SJSA1 (cell line): ENCODE measurements around the gene RUFY3. TPM values are rescaled to one million over a fixed set of nuclear protein-coding genes. Genes with fewer than 3 reads are reported as not detected.
"Not testable (repeated sequence)": the region's sequence is repeated elsewhere in the genome, so short reads cannot be mapped to it uniquely, and the experiment has no call there.

Experiments
- DNase-seq, 2 experiments: peaks; one replicate each; pipeline ENCODE4 v3.0.0-alpha.2; 2015 to 2020; ENCODE audit warnings: low spot score in 2 of 2, low read depth in 1 of 2
- H3K27ac ChIP-seq: fragments of 250-450 bp; sonication (Bioruptor Pico); 2 replicates; pipeline ENCODE4 v1.5.1; 2020; ENCODE audit warnings: mild to moderate bottlenecking, moderate library complexity
- H3K27me3 ChIP-seq: fragments of 250-450 bp; sonication (Bioruptor Pico); replicated peaks from 2 replicates; pipeline ENCODE4 v1.5.1; 2020; ENCODE audit warnings: mild to moderate bottlenecking, moderate library complexity
- H3K36me3 ChIP-seq: fragments of 250-450 bp; sonication (Bioruptor Pico); 2 replicates; pipeline ENCODE4 v1.5.1; 2020; ENCODE audit warnings: mild to moderate bottlenecking
- H3K4me1 ChIP-seq: fragments of 250-450 bp; sonication (Bioruptor Pico); replicated peaks from 2 replicates; pipeline ENCODE4 v1.6.1; 2021; ENCODE audit warnings: mild to moderate bottlenecking
- H3K4me3 ChIP-seq: fragments of 250-450 bp; sonication (Bioruptor Pico); 2 replicates; pipeline ENCODE4 v1.5.1; 2020; ENCODE audit warnings: mild to moderate bottlenecking
- H3K9me3 ChIP-seq: fragments of 250-450 bp; sonication (Bioruptor Pico); replicated peaks from 2 replicates; pipeline ENCODE4 v1.5.1; 2020; ENCODE audit warnings: mild to moderate bottlenecking
- total RNA-seq: library from RNA; depleted of rRNA; stranded (reverse); fragments of >200 nt; shearing (Covaris generic); gene quantifications from 2 replicates; pipeline ENCODE4 v1.2.3, GENCODE V29; 2014

The RUFY3 gene
- total RNA-seq, 1 experiment from 2014 or later, result 21.1 TPM

DNA sequence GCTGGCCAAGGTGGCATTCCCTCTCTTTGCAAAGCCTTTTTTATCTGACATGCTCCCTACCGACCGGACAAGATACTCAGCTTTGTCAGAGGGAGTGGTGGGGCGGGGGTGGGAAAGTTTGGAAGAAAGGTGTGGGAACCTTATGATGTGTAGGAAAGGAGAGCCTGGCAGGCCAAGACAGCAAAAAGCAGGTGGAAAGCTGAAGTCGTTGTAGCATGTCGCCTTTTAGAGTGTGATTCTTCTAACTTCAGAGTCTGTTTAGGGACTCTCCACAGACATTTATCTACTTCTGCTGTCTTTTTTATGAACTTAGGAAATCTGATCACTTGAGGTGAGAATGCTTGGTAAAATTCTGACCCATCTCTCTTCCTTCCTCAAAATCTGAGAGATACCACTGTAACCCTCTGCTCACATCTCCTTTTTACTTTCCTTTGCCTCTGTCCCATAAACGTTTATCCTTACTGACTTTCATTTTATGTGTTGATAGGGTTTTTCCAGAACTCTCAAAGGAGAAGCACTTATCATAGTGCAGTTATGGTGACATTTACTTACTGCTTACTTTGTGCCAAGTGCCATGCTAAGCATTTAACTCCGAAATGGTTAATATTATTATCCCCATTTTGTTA is 8.2 kb upstream of the RUFY3 start:
- Histone ChIP-seq H3K36me3 (no peaks in the 10 kb centered on the region), H3K4me3 (no peak overlapping the region), H3K27ac (no peak overlapping the region), H3K4me1 (no peaks in the 10 kb centered on the region), H3K27me3 (no peaks in the 10 kb centered on the region), H3K9me3 (no peaks in the 10 kb centered on the region)
- DNase-seq, result no peak

DNA sequence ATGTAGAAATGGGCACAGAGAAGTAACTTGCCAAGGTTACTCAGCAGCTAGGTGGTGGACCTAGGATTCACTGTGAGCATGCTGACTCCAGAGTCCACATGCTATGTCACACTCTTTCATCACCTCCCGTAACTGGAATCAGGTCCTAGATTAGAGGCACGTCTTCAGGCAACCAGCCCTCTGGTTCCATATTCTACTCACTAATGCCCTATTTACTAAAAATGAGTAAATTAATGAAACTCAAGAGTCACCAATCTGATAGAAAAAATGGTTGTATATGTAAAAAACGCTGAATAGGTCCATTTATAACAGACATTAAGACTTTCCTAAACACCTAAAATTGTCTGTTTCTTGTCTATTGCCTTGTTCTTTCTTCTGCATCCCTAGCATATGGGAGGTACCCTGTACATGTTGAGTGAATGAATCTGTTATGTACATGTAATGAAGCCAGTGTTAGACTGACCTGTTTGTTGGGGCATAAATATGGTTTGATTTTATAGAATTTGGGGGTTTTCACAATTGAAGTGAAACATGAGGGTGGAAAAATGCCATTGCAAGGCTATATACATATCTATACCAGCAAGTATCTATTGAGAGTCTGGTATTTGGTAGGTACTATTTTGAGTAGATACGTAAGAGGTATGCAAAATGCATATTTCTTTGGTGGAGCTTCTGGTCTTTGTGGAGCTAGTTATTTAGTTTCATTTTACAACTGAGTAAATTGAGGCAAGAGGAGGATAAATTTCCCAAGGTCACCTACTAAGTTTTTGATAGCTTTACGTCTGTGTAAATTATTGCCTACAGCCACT is 7.5 kb upstream of the RUFY3 start:
- Histone ChIP-seq H3K4me1 (no peaks in the 10 kb centered on the region), H3K27me3 (no peaks in the 10 kb centered on the region), H3K4me3 (no peak overlapping the region), H3K27ac (no peak overlapping the region), H3K9me3 (no peaks in the 10 kb centered on the region), H3K36me3 (no peaks in the 10 kb centered on the region)
- DNase-seq, result no peak

DNA sequence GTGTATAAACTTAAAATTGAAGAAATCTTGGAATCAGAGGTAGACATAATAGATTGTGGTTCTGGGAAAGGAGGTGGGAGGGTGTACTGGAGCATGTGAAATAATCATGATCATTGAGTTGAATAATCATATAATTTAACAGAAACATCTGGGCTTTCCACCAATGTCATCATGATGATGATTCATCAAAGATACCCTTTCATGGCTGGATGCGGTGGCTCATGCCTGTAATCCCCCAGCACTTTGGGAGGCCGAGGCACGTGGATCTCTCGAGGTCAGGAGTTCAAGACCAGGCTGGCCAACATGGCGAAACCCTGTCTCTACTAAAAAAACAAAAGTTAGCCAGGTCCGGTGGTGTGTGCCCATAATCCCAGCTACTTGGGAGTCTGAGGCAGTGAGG is 6.7 kb upstream of the RUFY3 start:
- Histone ChIP-seq H3K9me3 (no peaks in the 10 kb centered on the region), H3K27ac (no peak overlapping the region), H3K27me3 (no peaks in the 10 kb centered on the region), H3K36me3 (no peaks in the 10 kb centered on the region), H3K4me1 (no peaks in the 10 kb centered on the region), H3K4me3 (no peak overlapping the region)
- DNase-seq, result no peak

DNA sequence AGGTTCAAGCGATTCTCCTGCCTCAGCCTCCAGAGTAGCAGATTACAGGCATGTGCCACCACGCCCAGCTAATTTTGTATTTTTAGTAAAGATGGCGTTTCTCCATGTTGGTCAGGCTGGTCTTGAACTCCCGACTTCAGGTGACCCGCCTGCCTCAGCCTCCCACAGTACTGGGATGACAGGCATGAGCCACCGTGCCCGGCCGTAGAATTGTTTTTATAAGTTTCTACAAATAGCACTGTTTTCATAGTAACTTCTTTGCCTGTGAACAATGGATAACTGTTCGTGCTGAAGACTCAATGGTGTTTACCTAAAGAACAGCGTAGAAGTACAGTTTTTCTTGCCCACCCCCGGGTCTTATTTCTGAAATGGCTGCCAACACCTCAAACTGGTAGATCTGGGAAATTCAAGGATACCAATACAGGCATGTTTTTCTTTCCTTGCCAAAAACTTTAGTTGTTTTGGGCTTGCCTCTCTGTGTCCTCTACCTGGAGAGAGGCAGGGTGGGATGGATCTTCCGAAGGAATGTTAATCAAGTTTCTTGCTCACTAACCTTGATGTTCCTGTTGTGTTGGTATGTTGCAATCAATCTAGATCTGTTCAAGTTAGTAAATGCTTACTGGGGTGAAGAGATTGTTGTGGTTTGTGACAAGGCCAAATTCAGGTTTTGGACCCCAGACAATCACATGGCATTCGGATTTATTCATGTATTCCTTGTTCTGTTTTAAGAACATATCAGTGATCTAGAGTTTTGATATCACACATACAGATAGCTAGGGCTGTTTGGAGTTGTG is 2.8 kb upstream of the RUFY3 start:
- Histone ChIP-seq H3K4me3 (no peak overlapping the region), H3K36me3 (no peaks in the 10 kb centered on the region), H3K4me1 (peaks cover 11% of the 10 kb centered on the region), H3K9me3 (no peaks in the 10 kb centered on the region), H3K27me3 (no peaks in the 10 kb centered on the region), H3K27ac (no peak overlapping the region)
- no peak for DNase-seq

DNA sequence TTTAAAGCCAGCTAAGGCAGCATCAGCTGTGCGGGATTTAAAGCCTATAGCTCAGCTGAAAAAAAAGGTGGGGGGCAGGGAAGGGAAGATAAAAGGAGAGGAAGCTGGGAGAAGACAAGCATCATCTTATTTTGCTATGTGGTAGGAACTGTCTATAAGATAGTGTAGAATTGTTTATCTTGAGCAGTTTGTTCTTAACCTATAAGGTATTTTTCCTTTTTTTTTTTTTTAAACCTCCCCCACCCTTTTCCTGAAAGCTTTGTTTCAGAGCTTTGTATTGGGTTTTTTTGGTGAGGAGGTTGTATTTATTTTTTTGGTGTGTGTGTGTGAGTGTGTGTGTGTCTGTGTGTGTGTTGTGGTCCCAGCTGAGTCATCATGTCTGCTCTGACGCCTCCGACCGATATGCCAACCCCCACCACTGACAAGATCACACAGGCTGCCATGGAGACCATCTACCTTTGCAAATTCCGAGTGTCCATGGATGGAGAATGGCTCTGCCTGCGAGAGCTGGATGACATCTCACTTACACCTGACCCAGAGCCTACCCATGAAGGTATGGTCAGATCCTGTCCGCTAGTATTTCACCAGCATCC is 531 bp downstream of the RUFY3 start:
- no peaks in the 10 kb centered on the region for H3K36me3 ChIP-seq
- no peaks in the 10 kb centered on the region for H3K27me3 ChIP-seq
- H3K27ac ChIP-seq, result no peak overlapping the region
- H3K4me3 ChIP-seq, result no peak overlapping the region
- H3K4me1 ChIP-seq, result peaks cover 11% of the 10 kb centered on the region
- no peaks in the 10 kb centered on the region for H3K9me3 ChIP-seq
- DNase-seq, result peak in 1 of 2 experiments; percentile 15

DNA sequence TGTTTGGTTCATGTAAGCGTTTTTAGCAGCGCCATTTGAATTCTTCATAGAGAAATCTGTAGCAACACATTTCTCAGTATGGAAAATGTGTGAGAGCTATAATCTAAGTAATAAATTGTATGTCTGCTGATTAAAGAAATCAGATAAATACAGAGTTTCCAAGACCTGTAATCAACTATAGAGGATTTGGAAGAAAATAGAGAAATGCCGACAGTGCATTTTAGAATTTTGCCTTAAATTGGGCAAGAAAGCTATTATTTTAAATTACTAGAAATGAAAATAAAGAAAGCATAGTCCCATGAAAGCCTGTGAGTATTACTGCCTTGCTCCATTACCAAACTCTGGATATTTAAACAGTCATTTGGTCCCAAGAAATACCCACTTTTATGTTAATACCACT is 2.7 kb downstream of the RUFY3 start:
- no peaks in the 10 kb centered on the region for H3K36me3 ChIP-seq
- no peak overlapping the region for H3K4me3 ChIP-seq
- no peaks in the 10 kb centered on the region for H3K27me3 ChIP-seq
- H3K4me1 ChIP-seq, result peaks cover 11% of the 10 kb centered on the region
- H3K27ac ChIP-seq, result no peak overlapping the region
- no peaks in the 10 kb centered on the region for H3K9me3 ChIP-seq
- no peak for DNase-seq

DNA sequence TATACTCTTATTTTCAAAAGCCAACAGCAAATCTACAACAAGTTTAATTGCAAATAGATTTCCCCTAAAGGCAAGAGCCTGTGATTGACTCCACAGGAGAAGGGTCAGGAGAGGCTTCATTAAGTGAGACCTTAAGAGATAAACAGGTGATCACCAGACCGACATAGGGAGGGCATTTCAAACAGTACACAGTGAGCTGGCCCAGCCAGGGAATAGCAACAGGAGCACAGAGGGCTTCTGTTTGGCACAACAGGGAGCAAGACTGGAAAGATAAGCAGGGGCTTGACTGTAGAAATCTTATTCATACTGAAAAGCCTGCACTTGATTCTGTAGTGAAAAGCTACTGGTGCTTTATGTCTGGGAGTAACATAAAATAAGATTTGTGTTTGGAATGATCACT is 3.9 kb downstream of the RUFY3 start:
- H3K36me3 ChIP-seq, result no peaks in the 10 kb centered on the region
- H3K4me3 ChIP-seq, result no peak overlapping the region
- no peaks in the 10 kb centered on the region for H3K27me3 ChIP-seq
- peaks cover 11% of the 10 kb centered on the region for H3K4me1 ChIP-seq
- no peak overlapping the region for H3K27ac ChIP-seq
- DNase-seq, result no peak
- H3K9me3 ChIP-seq, result no peaks in the 10 kb centered on the region

DNA sequence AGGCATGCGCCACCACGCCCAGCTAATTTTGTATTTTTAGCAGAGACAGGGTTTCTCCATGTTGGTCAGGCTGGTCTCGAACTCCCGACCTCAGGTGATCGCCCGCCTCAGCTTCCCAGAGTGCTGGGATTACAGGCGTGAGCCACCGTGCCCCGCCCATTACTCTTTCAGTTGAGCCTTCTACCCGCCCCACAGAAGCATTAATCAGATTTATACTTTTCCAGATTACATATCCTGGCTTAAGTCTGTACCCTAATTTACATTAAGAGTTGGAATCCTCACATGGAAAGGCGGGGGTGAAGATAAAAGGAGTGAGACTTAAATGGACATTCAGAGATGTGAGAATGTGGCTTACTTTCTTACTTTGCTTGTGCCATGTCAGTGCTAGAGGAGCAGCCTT is 4.8 kb downstream of the RUFY3 start:
- H3K36me3 ChIP-seq, DNase-seq, H3K9me3 ChIP-seq, H3K27ac ChIP-seq, H3K27me3 ChIP-seq, H3K4me3 ChIP-seq: not testable (repeated sequence)
- peaks cover 11% of the 10 kb centered on the region for H3K4me1 ChIP-seq

DNA sequence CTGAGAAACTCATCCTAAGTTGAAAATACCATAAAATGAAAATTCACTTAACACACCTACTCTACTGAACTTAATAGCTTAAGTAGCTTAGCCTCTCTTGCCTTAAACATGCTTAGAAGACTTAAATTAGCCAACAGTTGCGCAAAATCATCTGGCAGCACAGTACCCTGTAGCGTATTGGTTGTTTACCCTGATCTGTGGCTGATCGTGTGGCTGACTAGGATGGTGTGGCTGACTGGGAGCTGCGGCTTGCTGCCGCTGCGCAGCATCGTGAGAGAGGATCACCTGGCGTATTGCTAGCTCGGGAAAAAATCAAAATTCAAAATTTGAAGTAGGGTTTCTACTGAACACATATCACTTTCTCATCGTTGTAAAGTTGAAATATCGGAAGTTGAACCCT is 6.3 kb downstream of the RUFY3 start:
- no peak for DNase-seq
- no peaks in the 10 kb centered on the region for H3K4me1 ChIP-seq
- H3K36me3 ChIP-seq, result no peaks in the 10 kb centered on the region
- H3K4me3 ChIP-seq, result no peak overlapping the region
- no peaks in the 10 kb centered on the region for H3K27me3 ChIP-seq
- no peak overlapping the region for H3K27ac ChIP-seq
- H3K9me3 ChIP-seq, result no peaks in the 10 kb centered on the region

DNA sequence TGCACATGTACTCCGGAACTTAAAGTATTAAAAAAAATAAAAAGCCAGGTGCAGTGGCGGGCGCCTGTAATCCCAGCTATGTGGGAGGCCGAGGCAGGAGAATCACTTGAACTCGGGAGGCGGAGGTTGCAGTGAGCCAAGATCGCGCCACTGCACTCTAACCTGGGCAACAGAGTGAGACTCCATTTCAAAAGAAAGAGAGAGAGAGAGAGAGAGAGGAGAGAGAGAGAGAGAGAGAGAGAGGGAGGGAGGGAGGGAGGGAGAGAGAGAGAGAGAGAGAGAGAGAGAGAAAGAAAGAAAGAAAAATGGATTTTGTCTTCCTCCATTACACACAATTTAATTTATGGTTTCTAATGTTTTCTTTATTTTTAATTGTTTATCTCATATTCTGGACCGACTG is 11.1 kb downstream of the RUFY3 start:
- DNase-seq, H3K9me3 ChIP-seq, H3K27ac ChIP-seq, H3K36me3 ChIP-seq, H3K4me3 ChIP-seq, H3K27me3 ChIP-seq: not testable (repeated sequence)
- peaks cover 22% of the 10 kb centered on the region for H3K4me1 ChIP-seq

DNA sequence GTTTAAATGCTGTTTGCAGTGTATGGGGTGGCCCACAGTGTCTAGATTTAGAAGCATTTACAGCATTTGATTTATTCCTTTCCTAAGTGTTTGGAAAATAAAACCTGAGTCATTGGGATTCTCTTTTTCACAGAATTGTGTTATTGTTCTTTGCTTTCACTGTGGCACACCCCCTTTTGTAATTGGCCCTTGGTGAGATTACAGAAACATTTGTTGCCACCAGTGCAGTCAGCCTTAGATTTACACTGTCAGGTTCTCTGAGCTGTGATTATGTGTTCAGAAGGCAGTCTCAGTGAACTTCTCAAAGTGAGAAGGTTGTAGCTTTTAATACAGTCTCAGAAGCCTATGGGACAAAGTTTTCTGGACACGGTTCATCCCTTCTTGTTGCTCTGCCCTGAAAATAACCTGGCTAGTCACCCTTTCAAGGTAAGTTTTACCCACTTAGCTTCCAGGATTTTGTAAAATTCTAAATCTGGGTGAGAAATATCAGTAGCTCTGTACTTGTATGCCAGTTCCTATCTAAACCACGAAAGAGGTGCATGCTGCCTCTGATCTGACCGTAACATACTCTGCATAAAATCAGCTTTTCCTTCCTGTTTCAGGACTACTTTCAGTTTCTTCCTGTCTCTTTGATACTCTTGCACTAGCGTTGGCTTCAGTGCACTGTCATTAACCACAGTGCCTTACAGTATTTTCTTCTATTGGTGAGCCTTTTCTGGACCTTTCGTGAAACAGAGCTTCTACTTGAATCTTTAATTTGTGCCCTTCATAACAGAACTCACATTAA is 12.6 kb downstream of the RUFY3 start:
- DNase-seq, result peak in 1 of 2 experiments; percentile 60
- Histone ChIP-seq H3K27ac (peak overlapping the region; percentile 49), H3K4me3 (peak overlapping the region; percentile 26), H3K9me3 (no peaks in the 10 kb centered on the region), H3K36me3 (no peaks in the 10 kb centered on the region), H3K4me1 (peaks cover 22% of the 10 kb centered on the region), H3K27me3 (no peaks in the 10 kb centered on the region)

DNA sequence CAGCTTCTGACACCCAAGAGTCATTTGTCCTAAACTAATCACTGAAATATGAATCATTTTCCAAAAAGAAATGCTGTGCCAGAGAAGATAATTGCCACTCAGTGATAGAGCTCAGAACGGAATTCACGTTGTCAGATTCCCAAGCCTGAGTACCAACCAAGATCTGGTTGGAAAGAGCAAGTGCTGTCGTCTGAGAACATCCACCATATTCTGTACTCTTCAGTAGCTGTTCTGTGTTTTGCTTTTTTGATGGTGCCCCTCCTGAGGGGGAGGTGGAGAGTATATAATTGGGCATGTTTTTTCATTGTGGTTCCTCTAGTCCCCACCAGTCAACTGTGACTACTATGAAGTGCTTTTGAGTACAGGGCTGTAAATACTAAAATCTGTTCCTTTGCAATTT is 13.2 kb downstream of the RUFY3 start:
- H3K27ac ChIP-seq, result peak overlapping the region; percentile 49
- H3K4me1 ChIP-seq, result peaks cover 22% of the 10 kb centered on the region
- H3K4me3 ChIP-seq, result peak overlapping the region; percentile 26
- H3K27me3 ChIP-seq, result no peaks in the 10 kb centered on the region
- DNase-seq, result no peak
- H3K36me3 ChIP-seq, result no peaks in the 10 kb centered on the region
- no peaks in the 10 kb centered on the region for H3K9me3 ChIP-seq

DNA sequence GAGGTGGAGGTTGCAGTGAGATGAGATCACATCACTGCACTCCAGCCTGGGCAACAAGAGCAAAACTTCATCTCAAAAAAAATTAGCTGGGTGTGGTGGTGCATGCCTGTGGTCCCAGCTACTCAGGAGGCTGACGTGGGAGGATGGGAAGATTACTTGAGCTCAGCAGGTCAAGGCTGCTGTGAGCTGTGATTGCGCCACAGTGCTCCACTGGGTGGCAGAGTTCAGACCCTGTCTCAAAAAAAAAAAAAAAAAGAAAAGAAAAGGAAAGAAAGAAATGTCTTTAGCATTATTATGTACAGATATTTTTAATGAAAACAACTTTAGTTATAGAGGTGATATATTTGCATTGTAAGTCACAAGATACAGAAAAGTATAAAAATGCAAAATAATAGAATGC is 14.2 kb downstream of the RUFY3 start:
- H3K4me3 ChIP-seq, H3K27me3 ChIP-seq, H3K27ac ChIP-seq, H3K36me3 ChIP-seq, H3K9me3 ChIP-seq: not testable (repeated sequence)
- DNase-seq, result peak; percentile 45 to 62
- peaks cover 22% of the 10 kb centered on the region for H3K4me1 ChIP-seq
